Liver (tissue), 3 donors: ENCODE results near the gene INPP5A.

Experiments
- ATF3 ChIP-seq: IDR thresholded peaks from 2 replicates; pipeline ENCODE4 v1.6.1; 2016; ENCODE audit warnings: antibody characterized with exemption
- CTCF ChIP-seq: fragments of 150-350 bp; IDR thresholded peaks from 2 replicates; pipeline ENCODE4 v1.5.1; 2017; ENCODE audit warnings: improper control_type of control experiment, low read depth, low read length; ENCODE audit not compliant: missing input control
- EGR1 ChIP-seq, 2 donors: IDR thresholded peaks; 2 replicates each; pipeline ENCODE4 v1.6.1; 2016 to 2018; ENCODE audit warnings: antibody characterized with exemption in 2 of 2, low read depth in 2 of 2
- HNF4A ChIP-seq, 2 donors: conservative IDR thresholded peaks; 2 replicates each; pipeline ENCODE4 v1.6.1; 2016; ENCODE audit warnings: antibody characterized with exemption in 2 of 2, mild to moderate bottlenecking in 2 of 2
- JUND ChIP-seq, 2 donors: IDR thresholded peaks; 2 replicates each; pipeline ENCODE4 v1.6.1; 2016; ENCODE audit warnings: antibody characterized with exemption in 2 of 2
- RAD21 ChIP-seq, 2 donors: IDR thresholded peaks; 2 replicates each; pipeline ENCODE4 v1.6.1; 2016; ENCODE audit warnings: antibody characterized with exemption in 2 of 2, mild to moderate bottlenecking in 2 of 2
- REST ChIP-seq: IDR thresholded peaks from 2 replicates; pipeline ENCODE4 v1.6.1; 2016; ENCODE audit warnings: antibody characterized with exemption, mild to moderate bottlenecking
- SP1 ChIP-seq: IDR thresholded peaks from 2 replicates; pipeline ENCODE4 v1.6.1; 2018; ENCODE audit warnings: antibody characterized with exemption, mild to moderate bottlenecking
- TAF1 ChIP-seq: conservative IDR thresholded peaks from 2 replicates; pipeline ENCODE4 v1.6.1; 2016; ENCODE audit warnings: antibody characterized with exemption, mild to moderate bottlenecking
- YY1 ChIP-seq: IDR thresholded peaks from 2 replicates; pipeline ENCODE4 v1.6.1; 2016; ENCODE audit warnings: antibody characterized with exemption, mild to moderate bottlenecking
- ZBTB33 ChIP-seq: IDR thresholded peaks from 2 replicates; pipeline ENCODE4 v1.6.1; 2016; ENCODE audit warnings: antibody characterized with exemption
- donor health status: healthy.
- donor health status: healthy.

- TF ChIP-seq CTCF (no peak), ATF3 (no peak), ZBTB33 (no peak), RAD21 (IDR thresholded peaks at IDR 0.05) (no peak), EGR1 (IDR thresholded peaks at IDR 0.05; ENCODE audit: low read depth in 2 of 2) (no peak), SP1 (no peak), TAF1 (no peak), JUND (IDR thresholded peaks at IDR 0.05) (no peak), REST (no peak), YY1 (no peak), HNF4A (conservative IDR thresholded peaks at IDR 0.05) (no peak)
Observed at GRCh38 chr10:132641966-132642731, 104.6 kb downstream of the INPP5A start.
